Ovary (tissue), 9 donors: Measurements from ENCODE around the gene CENPA. TPM values are rescaled to one million over a fixed set of nuclear protein-coding genes. Genes with fewer than 3 reads are reported as not detected.

ENCODE experiments used
- DNase-seq, 5 donors: peaks; one replicate each; pipeline ENCODE4 v3.0.0-alpha.2; 2019 to 2020
- H3K27ac ChIP-seq, 2 donors: fragments of 200-600 bp; one replicate each; pipeline versions ENCODE4 v1.5.1 to v1.8.0; 2019 to 2022
- H3K27me3 ChIP-seq: fragments of 200-600 bp; one replicate; pipeline ENCODE4 v1.8.0; 2022
- H3K36me3 ChIP-seq: fragments of 200-600 bp; sonication (generic); one replicate; pipeline ENCODE4 v1.5.1; 2019
- H3K4me1 ChIP-seq: one replicate; pipeline ENCODE4 v1.8.1; 2013; ENCODE audit warnings: mild to moderate bottlenecking, moderate library complexity; ENCODE audit not compliant: insufficient read depth
- H3K4me3 ChIP-seq: fragments of 200-600 bp; sonication (generic); one replicate; pipeline ENCODE4 v1.5.1; 2017
- H3K9me3 ChIP-seq, 2 donors: fragments of 200-600 bp in 1 of 2; sonication (generic) in 1 of 2; one replicate each; pipeline versions ENCODE4 v1.5.1 to v1.8.1; 2013 to 2019; ENCODE audit warnings: mild to moderate bottlenecking in 1 of 2, moderate library complexity in 1 of 2
- CTCF ChIP-seq, 3 donors: fragments of 450-650 bp in 2 of 3; fragments of 200-600 bp in 1 of 3; IDR thresholded peaks; one replicate each; pipeline versions ENCODE4 v1.5.1 to v1.8.0; 2016 to 2022; ENCODE audit warnings: antibody characterized with exemption in 3 of 3, mild to moderate bottlenecking in 1 of 3
- EP300 ChIP-seq: sonication (generic); formaldehyde crosslinking; IDR thresholded peaks from one replicate; pipeline ENCODE4 v1.6.1; 2017; ENCODE audit warnings: antibody characterized with exemption
- POLR2A ChIP-seq: fragments of 450-650 bp; IDR thresholded peaks from one replicate; pipeline ENCODE4 v1.6.1; 2017; ENCODE audit warnings: antibody characterized with exemption, mild to moderate bottlenecking, moderate library complexity
- whole genome bisulfite sequencing, 3 donors: extraction: QIAGEN DNeasy Blood & Tissue Kit in 1 of 3; methylation state at CpG; one replicate each; pipeline versions ENCODE4 v1.1.5 to v1.1.7; 2013 to 2017; 5-methylcytosine and 5-hydroxymethylcytosine counted together
- intact Hi-C, 4 donors: fragments of 100-400 bp; cut with DNase I; formaldehyde crosslinking; loops; one replicate each; pipeline versions ENCODE4 v1.11.0 to v1.15.1; 2022 to 2023
- polyA plus RNA-seq, 2 donors: library from polyadenylated mRNA; stranded (reverse); fragments of 200-250 nt in 1 of 2; fragments of 350-450 nt in 1 of 2; fragmentation: Illumina TruSeq in 1 of 2; extraction: RNeasy Lipid Tissue Mini Kit (QIAGEN cat#74804) in 1 of 2; gene quantifications; one replicate each; pipeline ENCODE4 v1.2.3, GENCODE V29; 2013 to 2014
- total RNA-seq, 7 donors: library from RNA; depleted of rRNA in 2 of 7; stranded (reverse); fragments of >200 nt in 2 of 7; fragmentation: NEBNext Ultra II Directional in 3 of 7; extraction: Animal tissue kit (Norgen Biotek cat#: 25700) in 3 of 7; gene quantifications; one replicate each; pipeline versions ENCODE4 v1.1.0 to v1.2.4, GENCODE V29; 2016 to 2023
- donor health status: DM: no; HTN: no; CAD: no; lungs with moderate emphysema.
- donor health status: DM: no; HTN: no; CAD: no.
- donor health status: Bipolar disorder and iron deficiency.
- donor health status: DM: yes; HTN: yes; CAD: no.
- donor health status: DM: no; HTN: no; CAD: no.
- donor health status: DM: yes; HTN: yes; CAD: no.

CENPA gene
- total and polyA plus RNA-seq, 9 donors, result 0.21 to 1.4 (median 0.87) TPM; not detected in 4

GRCh38 chr2:26818255-26818654 lies 32.4 kb downstream of the CENPA start:
- H3K27me3 ChIP-seq, result no peaks in the 10 kb centered on the region
- H3K4me3 ChIP-seq, result no peak overlapping the region
- H3K36me3 ChIP-seq, result no peaks in the 10 kb centered on the region
- no peaks in the 10 kb centered on the region for H3K9me3 ChIP-seq
- DNase-seq, result no peak
- no peak overlapping the region for H3K27ac ChIP-seq
- H3K4me1 ChIP-seq, result no peaks in the 10 kb centered on the region
- TF ChIP-seq EP300, result no peak
- TF ChIP-seq POLR2A, result no peak
- no peak for TF ChIP-seq CTCF (IDR thresholded peaks at IDR 0.05)
- intact Hi-C loops, result no loop called here
- 67 to 79% (median 77%) methylated on average over 5 of the region's 5 CpGs for WGBS, 3 donors

DNA sequence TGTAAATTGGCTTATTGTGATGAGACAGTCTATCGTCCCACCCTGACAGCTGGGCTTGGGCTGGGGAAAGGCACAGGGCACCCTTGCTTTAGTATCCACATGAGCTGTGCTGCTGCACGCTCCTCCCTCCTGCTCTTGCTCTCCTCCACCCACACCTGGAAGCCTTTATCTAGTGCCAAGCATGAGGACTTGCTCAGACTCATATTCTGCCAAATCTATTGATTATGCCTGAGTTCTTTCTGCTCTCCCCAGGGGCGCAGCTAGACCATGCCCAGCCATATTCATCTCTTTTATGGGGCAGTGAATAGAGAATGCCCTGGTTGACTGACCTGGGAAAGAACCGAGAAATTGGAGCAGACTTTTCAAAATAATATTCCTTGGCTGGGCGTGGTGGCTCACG lies 33.1 kb downstream of the CENPA start:
- 59 to 66% (median 64%) methylated on average over 6 of the region's 6 CpGs for WGBS, 3 donors
- TF ChIP-seq POLR2A (no peak), EP300 (no peak), CTCF (IDR thresholded peaks at IDR 0.05) (no peak)
- Histone ChIP-seq H3K36me3 (no peaks in the 10 kb centered on the region), H3K9me3 (no peaks in the 10 kb centered on the region), H3K4me1 (no peaks in the 10 kb centered on the region), H3K27ac (no peak overlapping the region), H3K27me3 (no peaks in the 10 kb centered on the region), H3K4me3 (no peak overlapping the region)
- intact Hi-C loops, result no loop called here
- DNase-seq, result no peak

- Histone ChIP-seq H3K4me3 (no peak overlapping the region), H3K27ac (no peak overlapping the region), H3K4me1 (no peaks in the 10 kb centered on the region), H3K27me3 (no peaks in the 10 kb centered on the region), H3K9me3 (no peaks in the 10 kb centered on the region), H3K36me3 (no peaks in the 10 kb centered on the region)
- TF ChIP-seq CTCF (IDR thresholded peaks at IDR 0.05) (no peak), EP300 (no peak), POLR2A (no peak)
- DNase-seq, result no peak
- intact Hi-C loops, result no loop called here
- WGBS, 3 donors, result 79 to 84% (median 80%) methylated on average over 7 of the region's 7 CpGs
Observed at GRCh38 chr2:26820932-26821331, 35.1 kb downstream of the CENPA start.

- TF ChIP-seq EP300 (no peak), CTCF (IDR thresholded peaks at IDR 0.05) (no peak)
- Histone ChIP-seq H3K36me3 (no peaks in the 10 kb centered on the region), H3K27me3 (no peaks in the 10 kb centered on the region), H3K4me1 (no peaks in the 10 kb centered on the region), H3K9me3 (no peaks in the 10 kb centered on the region), H3K27ac (no peak overlapping the region), H3K4me3 (no peak overlapping the region)
- intact Hi-C loops, result no loop called here
- 77 to 83% (median 82%) methylated on average over 6 of the region's 6 CpGs for WGBS, 3 donors
- DNase-seq, result no peak
Observed at GRCh38 chr2:26822877-26823276, 37.0 kb downstream of the CENPA start.
